Ectodermal cell (in vitro differentiated cells): Measurements from ENCODE around the gene GIMAP2.
"Not testable (repeated sequence)": the region's sequence is repeated elsewhere in the genome, so short reads cannot be mapped to it uniquely, and the experiment has no call there.

ENCODE experiments used
- H3K27ac ChIP-seq: 2 replicates; pipeline ENCODE4 v1.7.0; 2013; ENCODE audit warnings: mild to moderate bottlenecking, low read depth, low read length; ENCODE audit not compliant: insufficient read depth, poor library complexity, severe bottlenecking
- H3K27me3 ChIP-seq: 2 replicates; pipeline ENCODE4 v1.7.0; 2013; ENCODE audit warnings: mild to moderate bottlenecking, low read length; ENCODE audit not compliant: insufficient read depth, control insufficient read depth, poor library complexity, severe bottlenecking
- H3K36me3 ChIP-seq: one replicate; pipeline ENCODE4 v1.7.0; 2013; ENCODE audit warnings: low read length; ENCODE audit not compliant: control insufficient read depth, insufficient read depth
- H3K4me1 ChIP-seq: one replicate; pipeline ENCODE4 v1.7.0; 2013; ENCODE audit warnings: low read length; ENCODE audit not compliant: control insufficient read depth, insufficient read depth
- H3K4me3 ChIP-seq: 2 replicates; pipeline ENCODE4 v1.7.0; 2013; ENCODE audit warnings: low read depth, low read length, control low read depth; ENCODE audit not compliant: insufficient read depth
- H3K9me3 ChIP-seq: 2 replicates; pipeline ENCODE4 v1.7.0; 2013; ENCODE audit warnings: mild to moderate bottlenecking, low read length, moderate library complexity; ENCODE audit not compliant: control insufficient read depth
- WGBS, 2 experiments: methylation state at CpG; one replicate each; pipeline ENCODE4 v1.1.7; 2013; ENCODE audit warnings: missing lambda C conversion rate in 2 of 2; 5-methylcytosine and 5-hydroxymethylcytosine counted together

Gene GIMAP2

GRCh38 chr7:150676276-150676675 is 9.2 kb upstream of the GIMAP2 start:
- H3K9me3 ChIP-seq, H3K27me3 ChIP-seq, H3K4me3 ChIP-seq, H3K4me1 ChIP-seq, H3K36me3 ChIP-seq, H3K27ac ChIP-seq: not testable (repeated sequence)

GRCh38 chr7:150676854-150677253 is 8.7 kb upstream of the GIMAP2 start:
- H3K4me1 ChIP-seq, H3K27ac ChIP-seq, H3K36me3 ChIP-seq, H3K4me3 ChIP-seq, H3K9me3 ChIP-seq, H3K27me3 ChIP-seq: not testable (repeated sequence)
- WGBS, 2 experiments = 93 to 96% methylated on average over 2 of the region's 3 CpGs

- not testable (repeated sequence) for H3K4me1 ChIP-seq, H3K4me3 ChIP-seq, H3K9me3 ChIP-seq, H3K36me3 ChIP-seq, H3K27ac ChIP-seq, H3K27me3 ChIP-seq
- 88 to 90% methylated on average over 11 of the region's 11 CpGs for WGBS, 2 experiments
These were observed 6.9 kb upstream of the GIMAP2 start for GRCh38 chr7:150678601-150679000.

- not testable (repeated sequence) for H3K27me3 ChIP-seq, H3K4me1 ChIP-seq
- 80 to 100% methylated on average over 1 of the region's 2 CpGs for WGBS, 2 experiments
These were observed 5.1 kb upstream of the GIMAP2 start for GRCh38 chr7:150680364-150680763.

GRCh38 chr7:150686030-150686631 is 625 bp downstream of the GIMAP2 start:
- no peaks in the 10 kb centered on the region for H3K9me3 ChIP-seq
- H3K27ac ChIP-seq = no peak overlapping the region
- no peaks in the 10 kb centered on the region for H3K4me1 ChIP-seq
- no peaks in the 10 kb centered on the region for H3K36me3 ChIP-seq
- no peaks in the 10 kb centered on the region for H3K27me3 ChIP-seq
- WGBS, 2 experiments = 83 to 87% methylated on average over 9 of the region's 9 CpGs
- H3K4me3 ChIP-seq = no peak overlapping the region

More at GRCh38 chr7:150680364-150680763, 5.1 kb upstream of the GIMAP2 start:
- not testable (repeated sequence) for H3K27ac ChIP-seq, H3K36me3 ChIP-seq, H3K9me3 ChIP-seq, H3K4me3 ChIP-seq

- H3K4me1 ChIP-seq = no peaks in the 10 kb centered on the region
- H3K4me3 ChIP-seq = no peak overlapping the region
- no peak overlapping the region for H3K27ac ChIP-seq
- 93 to 94% methylated on average over 6 of the region's 6 CpGs for WGBS, 2 experiments
- H3K9me3 ChIP-seq = no peaks in the 10 kb centered on the region
- H3K27me3 ChIP-seq = no peaks in the 10 kb centered on the region
- H3K36me3 ChIP-seq = no peaks in the 10 kb centered on the region
These were observed 3.1 kb downstream of the GIMAP2 start for GRCh38 chr7:150688630-150689029.

GRCh38 chr7:150695654-150696053 is 10.1 kb downstream of the GIMAP2 start:
- H3K4me1 ChIP-seq = no peaks in the 10 kb centered on the region
- WGBS, 2 experiments = 58 to 90% methylated on average over 2 of the region's 2 CpGs
- H3K27me3 ChIP-seq = no peaks in the 10 kb centered on the region
- no peak overlapping the region for H3K27ac ChIP-seq
- no peaks in the 10 kb centered on the region for H3K9me3 ChIP-seq
- no peak overlapping the region for H3K4me3 ChIP-seq
- no peaks in the 10 kb centered on the region for H3K36me3 ChIP-seq

- H3K4me1 ChIP-seq = no peaks in the 10 kb centered on the region
- WGBS, 2 experiments = 100% methylated on average over 1 of the region's 1 CpG
- no peak overlapping the region for H3K27ac ChIP-seq
- no peaks in the 10 kb centered on the region for H3K36me3 ChIP-seq
- H3K27me3 ChIP-seq = no peaks in the 10 kb centered on the region
- no peak overlapping the region for H3K4me3 ChIP-seq
- peaks cover 5% of the 10 kb centered on the region for H3K9me3 ChIP-seq
These were observed 17.7 kb downstream of the GIMAP2 start for GRCh38 chr7:150703209-150703608.

GRCh38 chr7:150715293-150715692 is 29.8 kb downstream of the GIMAP2 start:
- WGBS, 2 experiments = 79 to 90% methylated on average over 4 of the region's 4 CpGs
- Histone ChIP-seq H3K4me3 (no peak overlapping the region), H3K9me3 (no peaks in the 10 kb centered on the region), H3K4me1 (no peaks in the 10 kb centered on the region), H3K27me3 (peaks cover 7% of the 10 kb centered on the region), H3K27ac (no peak overlapping the region), H3K36me3 (no peaks in the 10 kb centered on the region)

GRCh38 chr7:150715738-150716137 is 30.2 kb downstream of the GIMAP2 start:
- peaks cover 7% of the 10 kb centered on the region for H3K27me3 ChIP-seq

GRCh38 chr7:150716368-150716767 is 30.9 kb downstream of the GIMAP2 start, which contains the start of gene GIMAP1:
Gene GIMAP1, plus strand, starts transcription at chr7:150716613. Its CDS starts 2,435 bp downstream, at chr7:150719048.
- H3K27me3 ChIP-seq = peaks cover 7% of the 10 kb centered on the region
- 79 to 81% methylated on average over 5 of the region's 5 CpGs for WGBS, 2 experiments
- H3K4me1 ChIP-seq = no peaks in the 10 kb centered on the region
- H3K4me3 ChIP-seq = no peak within 1 kb of the TSS
- H3K36me3 ChIP-seq = no peaks in the 10 kb centered on the region
- no peak within 1 kb of the TSS for H3K27ac ChIP-seq
- H3K9me3 ChIP-seq = no peaks in the 10 kb centered on the region

More at GRCh38 chr7:150715738-150716137, 30.2 kb downstream of the GIMAP2 start:
- H3K4me1 ChIP-seq = no peaks in the 10 kb centered on the region
- 48 to 63% methylated on average over 3 to 4 of the region's 4 CpGs for WGBS, 2 experiments
- H3K9me3 ChIP-seq = no peaks in the 10 kb centered on the region
- H3K36me3 ChIP-seq = no peaks in the 10 kb centered on the region
- no peak overlapping the region for H3K4me3 ChIP-seq
- no peak overlapping the region for H3K27ac ChIP-seq
